OCI-LY3 (cell line): ENCODE measurements around the gene KLC1.
A peak's percentile ranks its signal among the peaks of the same experiment; 100 is the strongest.

Experiments
- H2AFZ ChIP-seq: fragments of 200-600, 300-600 bp; shearing (Covaris generic); 2 replicates; pipeline ENCODE4 v1.6.0; 2014; ENCODE audit warnings: antibody characterized with exemption, low read depth, low read length
- H3K27ac ChIP-seq: fragments of 200-600, 300-600 bp; sonication (generic); 2 replicates; pipeline ENCODE4 v1.5.1; 2014; ENCODE audit warnings: mild to moderate bottlenecking, low read length, moderate library complexity, mixed read lengths
- H3K27me3 ChIP-seq: fragments of 200-600, 300-600 bp; sonication (generic); 2 replicates; pipeline ENCODE4 v1.6.1; 2014; ENCODE audit warnings: low read depth, low read length, mixed read lengths
- H3K36me3 ChIP-seq: fragments of 200-600, 300-600 bp; sonication (generic); replicated peaks from 2 replicates; pipeline ENCODE3; 2014; ENCODE audit warnings: low read depth, low read length, mixed read lengths
- H3K4me1 ChIP-seq: fragments of 300-600, 200-600 bp; sonication (generic); 2 replicates; pipeline ENCODE4 v1.6.1; 2014; ENCODE audit warnings: low read length, mixed read lengths
- H3K4me2 ChIP-seq: fragments of 200-600, 300-600 bp; sonication (generic); 2 replicates; pipeline ENCODE4 v1.6.1; 2014; ENCODE audit warnings: low read length, mixed read lengths
- H3K4me3 ChIP-seq: fragments of 300-600, 200-600 bp; sonication (generic); 2 replicates; pipeline ENCODE4 v1.5.1; 2014; ENCODE audit warnings: antibody characterized with exemption, mild to moderate bottlenecking, low read length, moderate library complexity
- H3K79me2 ChIP-seq: fragments of 300-600, 200-600 bp; shearing (Covaris generic); 2 replicates; pipeline ENCODE4 v1.6.1; 2014; ENCODE audit warnings: mild to moderate bottlenecking, low read length, mixed read lengths
- H3K9ac ChIP-seq: fragments of 300-600, 200-600 bp; shearing (Covaris generic); 2 replicates; pipeline ENCODE4 v1.6.0; 2014; ENCODE audit warnings: mild to moderate bottlenecking, low read length, moderate library complexity
- H3K9me3 ChIP-seq: fragments of 200-600, 300-600 bp; shearing (Covaris generic); 2 replicates; pipeline ENCODE4 v1.6.1; 2014; ENCODE audit warnings: low read length, mixed read lengths; ENCODE audit not compliant: insufficient read depth
- H4K20me1 ChIP-seq: fragments of 200-600, 300-600 bp; sonication (generic); 2 replicates; pipeline ENCODE4 v1.6.1; 2016; ENCODE audit warnings: low read length, mixed read lengths; ENCODE audit not compliant: insufficient read depth
- EZH2phosphoT487 ChIP-seq: fragments of 200-600 bp; shearing (Covaris generic); IDR thresholded peaks from 2 replicates; pipeline ENCODE4 v1.6.1; 2018; ENCODE audit warnings: antibody characterized with exemption, mixed run types, low read depth
- TF ChIP-seq, protein P1 (sequence below): fragments of 200-600, 300-600 bp; sonication (generic); IDR thresholded peaks from 2 replicates; pipeline ENCODE4 v1.5.1; 2014; ENCODE audit warnings: antibody characterized with exemption, low read length, low read depth

The KLC1 gene

DNA sequence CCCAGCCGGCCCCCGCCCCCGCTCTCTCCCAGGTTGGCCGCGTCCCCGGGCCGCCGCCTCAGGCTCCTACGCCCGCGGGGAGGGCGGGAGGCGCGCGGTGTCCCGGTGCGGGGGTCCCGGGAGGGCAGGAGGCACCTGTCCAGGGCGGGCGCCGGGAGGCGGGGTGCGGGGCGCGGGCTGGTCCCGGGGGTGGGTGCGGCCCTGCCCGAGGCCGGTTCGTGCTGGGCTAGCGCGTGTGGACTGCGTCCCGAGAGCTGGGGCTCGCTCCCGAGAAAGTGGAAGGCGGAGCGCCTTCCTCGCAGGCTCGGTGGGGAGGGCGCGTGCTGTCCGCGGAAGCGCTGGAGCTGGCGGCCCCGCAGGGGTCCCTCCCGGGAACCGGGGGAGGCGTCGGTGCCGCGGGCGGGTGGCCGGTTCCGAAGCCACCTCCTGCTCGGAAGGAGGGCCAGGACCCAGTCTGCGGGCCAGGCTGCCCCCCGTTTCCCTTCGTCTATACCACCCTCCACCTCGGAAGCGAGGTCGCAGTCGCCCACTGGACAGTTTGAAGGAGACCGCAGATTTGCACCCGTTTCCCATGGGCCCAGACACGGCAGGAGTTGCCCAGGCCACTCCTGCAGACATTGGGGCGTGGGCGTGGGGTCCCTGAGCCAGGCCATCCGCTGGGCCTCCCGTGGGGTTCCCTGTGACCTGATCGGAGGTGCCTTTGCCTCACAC is 87.2 kb downstream of the KLC1 start:
- Histone ChIP-seq H3K9me3 (no peaks in the 10 kb centered on the region), H3K4me1 (peaks cover 15% of the 10 kb centered on the region), H3K79me2 (peaks cover 52% of the 10 kb centered on the region), H3K27ac (no peak overlapping the region), H2AFZ (no peak overlapping the region), H3K4me2 (peak overlapping the region; percentile 86), H4K20me1 (peaks cover 16% of the 10 kb centered on the region; the same call in 1 of the 2 replicates), H3K4me3 (peak overlapping the region; percentile 87), H3K36me3 (peaks cover 6% of the 10 kb centered on the region), H3K9ac (peak overlapping the region; percentile 59), H3K27me3 (no peaks in the 10 kb centered on the region)
- no peak for TF ChIP-seq EZH2phosphoT487
- TF ChIP-seq, protein P1, sequence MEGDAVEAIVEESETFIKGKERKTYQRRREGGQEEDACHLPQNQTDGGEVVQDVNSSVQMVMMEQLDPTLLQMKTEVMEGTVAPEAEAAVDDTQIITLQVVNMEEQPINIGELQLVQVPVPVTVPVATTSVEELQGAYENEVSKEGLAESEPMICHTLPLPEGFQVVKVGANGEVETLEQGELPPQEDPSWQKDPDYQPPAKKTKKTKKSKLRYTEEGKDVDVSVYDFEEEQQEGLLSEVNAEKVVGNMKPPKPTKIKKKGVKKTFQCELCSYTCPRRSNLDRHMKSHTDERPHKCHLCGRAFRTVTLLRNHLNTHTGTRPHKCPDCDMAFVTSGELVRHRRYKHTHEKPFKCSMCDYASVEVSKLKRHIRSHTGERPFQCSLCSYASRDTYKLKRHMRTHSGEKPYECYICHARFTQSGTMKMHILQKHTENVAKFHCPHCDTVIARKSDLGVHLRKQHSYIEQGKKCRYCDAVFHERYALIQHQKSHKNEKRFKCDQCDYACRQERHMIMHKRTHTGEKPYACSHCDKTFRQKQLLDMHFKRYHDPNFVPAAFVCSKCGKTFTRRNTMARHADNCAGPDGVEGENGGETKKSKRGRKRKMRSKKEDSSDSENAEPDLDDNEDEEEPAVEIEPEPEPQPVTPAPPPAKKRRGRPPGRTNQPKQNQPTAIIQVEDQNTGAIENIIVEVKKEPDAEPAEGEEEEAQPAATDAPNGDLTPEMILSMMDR: no peak

DNA sequence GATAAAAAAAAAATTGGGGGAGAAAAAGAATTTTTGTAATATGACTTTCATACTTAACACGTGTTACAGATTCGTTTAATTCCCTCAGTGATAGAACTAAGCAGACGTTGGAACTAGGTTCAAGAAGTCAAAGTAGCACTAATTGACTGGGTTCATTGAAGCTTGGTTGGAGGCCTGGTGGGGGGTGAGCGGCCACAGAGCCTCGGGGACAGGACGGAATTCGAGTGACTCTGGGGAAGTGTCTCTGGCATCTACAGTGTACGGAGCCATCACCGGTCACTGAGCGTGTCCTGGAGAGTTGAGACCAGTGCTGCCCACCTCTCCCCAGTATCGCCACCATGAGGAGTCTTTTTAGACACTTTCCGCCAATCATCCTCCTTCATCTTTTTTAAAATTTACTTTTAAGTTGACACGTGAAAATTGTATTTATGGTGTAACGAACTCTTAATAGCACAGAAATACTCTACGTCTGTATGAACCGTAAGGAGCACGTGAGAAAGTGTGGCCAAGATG is 87.9 kb downstream of the KLC1 start:
- Histone ChIP-seq H3K4me2 (peak overlapping the region; percentile 86), H3K79me2 (peaks cover 51% of the 10 kb centered on the region), H3K4me1 (peaks cover 15% of the 10 kb centered on the region), H3K9me3 (no peaks in the 10 kb centered on the region), H3K4me3 (peak overlapping the region; percentile 87), H2AFZ (no peak overlapping the region), H4K20me1 (peaks cover 16% of the 10 kb centered on the region; the same call in 1 of the 2 replicates), H3K27ac (no peak overlapping the region), H3K36me3 (peaks cover 6% of the 10 kb centered on the region), H3K9ac (peak overlapping the region; percentile 59), H3K27me3 (no peaks in the 10 kb centered on the region)
- TF ChIP-seq, protein P1: no peak
- no peak for TF ChIP-seq EZH2phosphoT487

DNA sequence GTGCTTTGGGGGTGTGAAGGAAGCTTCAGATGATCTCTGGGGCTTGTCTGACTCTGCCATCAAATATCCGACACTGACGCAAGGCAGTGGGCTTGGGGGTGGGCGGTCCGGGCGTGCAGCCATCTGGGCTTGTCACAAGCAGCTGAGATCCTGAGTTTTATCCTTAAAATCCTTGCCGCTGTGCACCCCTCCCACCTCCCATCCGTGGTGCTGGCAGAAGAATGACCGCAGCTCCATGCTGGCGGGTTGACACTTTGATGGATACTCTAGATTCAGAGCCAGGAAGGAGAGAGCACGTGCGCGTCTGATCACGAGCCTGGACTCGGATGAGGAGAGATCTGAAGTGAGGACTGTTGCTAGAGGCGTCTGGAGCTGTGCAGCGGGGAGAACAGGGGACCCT is 89.6 kb downstream of the KLC1 start:
- Histone ChIP-seq H3K4me2 (no peak overlapping the region), H2AFZ (no peak overlapping the region), H3K9me3 (no peaks in the 10 kb centered on the region), H3K4me3 (no peak overlapping the region), H3K36me3 (peaks cover 5% of the 10 kb centered on the region), H3K9ac (no peak overlapping the region), H4K20me1 (peaks cover 22% of the 10 kb centered on the region; the same call in 1 of the 2 replicates), H3K4me1 (peaks cover 15% of the 10 kb centered on the region), H3K27ac (no peak overlapping the region), H3K27me3 (no peaks in the 10 kb centered on the region), H3K79me2 (peaks cover 35% of the 10 kb centered on the region)
- TF ChIP-seq EZH2phosphoT487: no peak
- TF ChIP-seq, protein P1: no peak

DNA sequence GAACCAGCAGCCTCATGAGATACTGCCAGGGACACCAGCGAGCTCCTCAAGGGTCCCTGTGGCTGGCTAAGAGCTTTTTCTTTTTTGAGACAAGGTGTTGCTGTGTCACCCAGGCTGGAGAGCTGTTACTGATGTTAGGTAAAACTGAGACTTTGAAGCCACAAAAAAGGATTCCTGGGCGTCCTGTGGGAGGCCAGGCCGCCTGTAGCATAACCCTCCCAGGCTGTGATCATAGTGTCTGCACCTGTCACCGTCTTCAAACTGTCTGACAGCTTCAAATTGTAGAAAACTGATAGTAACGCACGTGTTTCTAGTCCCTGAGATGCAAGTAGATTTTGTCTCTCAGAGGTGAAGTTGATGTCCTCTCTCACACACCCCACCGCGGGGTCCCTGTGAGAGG is 90.7 kb downstream of the KLC1 start:
- H3K9ac ChIP-seq: no peak overlapping the region
- peaks cover 24% of the 10 kb centered on the region for H3K79me2 ChIP-seq

More for the DNA sequence above, 90.7 kb downstream of the KLC1 start:
- Histone ChIP-seq H3K27ac (no peak overlapping the region), H4K20me1 (peaks cover 20% of the 10 kb centered on the region; the same call in 1 of the 2 replicates), H3K36me3 (no peaks in the 10 kb centered on the region), H3K4me3 (no peak overlapping the region), H3K9me3 (no peaks in the 10 kb centered on the region), H2AFZ (no peak overlapping the region), H3K4me2 (no peak overlapping the region), H3K4me1 (peaks cover 6% of the 10 kb centered on the region), H3K27me3 (no peaks in the 10 kb centered on the region)
- TF ChIP-seq, protein P1: no peak
- TF ChIP-seq EZH2phosphoT487: no peak
